CD14-positive monocyte (primary cell): ENCODE results near the gene NUP93. TPM values are rescaled to one million over a fixed set of nuclear protein-coding genes. Genes with fewer than 3 reads are reported as not detected.

Experiments
- DNase-seq, 3 donors: peaks; one replicate each; pipeline ENCODE4 v3.0.0-alpha.2; 2011 to 2022
- H2AFZ ChIP-seq: 2 replicates; pipeline ENCODE4 v1.6.0; 2012; ENCODE audit warnings: mild to moderate bottlenecking, low read depth, low read length, inconsistent platforms; ENCODE audit not compliant: insufficient read depth, poor library complexity, severe bottlenecking
- H3K27ac ChIP-seq, 2 donors: 1 replicate in 1 of 2; 2 replicates in 1 of 2; pipeline ENCODE4 v1.5.1; 2012 to 2013; ENCODE audit warnings: low read length in 2 of 2, control low read depth in 1 of 2, inconsistent platforms in 1 of 2, low read depth in 1 of 2, mild to moderate bottlenecking in 1 of 2
- H3K27me3 ChIP-seq, 2 donors: one replicate each; pipeline versions ENCODE4 v1.6.0 to v1.6.1; 2011 to 2013; ENCODE audit warnings: low read length in 2 of 2; ENCODE audit not compliant: control insufficient read depth in 2 of 2, insufficient read depth in 2 of 2
- H3K36me3 ChIP-seq, 2 donors: replicated peaks in 1 of 2; 1 replicate in 1 of 2; 2 replicates in 1 of 2; pipeline versions ENCODE4 v1.5.1 to v1.6.1; 2012 to 2013; ENCODE audit warnings: low read length in 2 of 2, control low read depth in 1 of 2, inconsistent platforms in 1 of 2, mild to moderate bottlenecking in 1 of 2; ENCODE audit not compliant: insufficient read depth in 2 of 2, control insufficient read depth in 1 of 2
- H3K4me1 ChIP-seq, 2 donors: 1 replicate in 1 of 2; 2 replicates in 1 of 2; pipeline versions ENCODE4 v1.5.1 to v1.6.1; 2012 to 2013; ENCODE audit warnings: low read length in 2 of 2, control low read depth in 1 of 2, inconsistent platforms in 1 of 2, mild to moderate bottlenecking in 1 of 2, moderate library complexity in 1 of 2; ENCODE audit not compliant: insufficient read depth in 2 of 2, control insufficient read depth in 1 of 2
- H3K4me2 ChIP-seq: replicated peaks from 2 replicates; pipeline ENCODE3; 2012; ENCODE audit warnings: low read length, moderate library complexity, mild to moderate bottlenecking; ENCODE audit not compliant: poor library complexity, severe bottlenecking; ENCODE audit errors: extremely low read depth
- H3K4me3 ChIP-seq, 3 experiments: fragments of 200-600 bp in 1 of 3; sonication (generic) in 1 of 3; replicated peaks in 1 of 3; 1 replicate in 2 of 3; 2 replicates in 1 of 3; pipeline ENCODE4 v1.5.1; 2011 to 2013; ENCODE audit warnings: low read length in 3 of 3, mild to moderate bottlenecking in 3 of 3, control low read depth in 2 of 3, low read depth in 2 of 3, inconsistent platforms in 1 of 3, moderate library complexity in 1 of 3
- H3K79me2 ChIP-seq: 2 replicates; pipeline ENCODE4 v1.6.0; 2012; ENCODE audit warnings: mild to moderate bottlenecking, control low read depth, inconsistent platforms, low read length, moderate library complexity; ENCODE audit not compliant: insufficient read depth
- H3K9ac ChIP-seq: 2 replicates; pipeline ENCODE4 v1.6.0; 2017; ENCODE audit warnings: low read length, mild to moderate bottlenecking; ENCODE audit not compliant: insufficient read depth, poor library complexity, severe bottlenecking
- H3K9me3 ChIP-seq, 2 donors: replicated peaks in 1 of 2; 1 replicate in 1 of 2; 2 replicates in 1 of 2; pipeline versions ENCODE4 v1.5.1 to v1.6.1; 2012 to 2013; ENCODE audit warnings: low read length in 2 of 2, control low read depth in 1 of 2; ENCODE audit not compliant: control insufficient read depth in 1 of 2, insufficient read depth in 1 of 2
- H4K20me1 ChIP-seq: 2 replicates; pipeline ENCODE4 v1.6.0; 2012; ENCODE audit warnings: mild to moderate bottlenecking, low read length, control low read depth, moderate library complexity; ENCODE audit not compliant: insufficient read depth
- H3K27ac Mint-ChIP-seq, 7 donors: one replicate each; pipeline ENCODE4 v1.8.0; 2020; ENCODE audit warnings: mild to moderate bottlenecking in 7 of 7, mixed read lengths in 7 of 7, moderate library complexity in 6 of 7, inconsistent platforms in 2 of 7
- H3K27me3 Mint-ChIP-seq, 3 donors: one replicate each; pipeline ENCODE4 v1.8.0; 2021 to 2022; ENCODE audit warnings: low read depth in 3 of 3, mild to moderate bottlenecking in 3 of 3, mixed read lengths in 3 of 3, moderate library complexity in 3 of 3, inconsistent platforms in 1 of 3
- H3K36me3 Mint-ChIP-seq, 2 donors: one replicate each; pipeline ENCODE4 v1.8.0; 2020; ENCODE audit warnings: mixed read lengths in 2 of 2, inconsistent platforms in 1 of 2, mild to moderate bottlenecking in 1 of 2
- H3K4me1 Mint-ChIP-seq: one replicate; pipeline ENCODE4 v1.8.0; 2020; ENCODE audit warnings: mild to moderate bottlenecking, mixed read lengths
- H3K4me3 Mint-ChIP-seq, 2 donors: one replicate each; pipeline ENCODE4 v1.8.0; 2020; ENCODE audit warnings: mild to moderate bottlenecking in 2 of 2, mixed read lengths in 2 of 2, moderate library complexity in 1 of 2
- H3K9me3 Mint-ChIP-seq, 7 donors: one replicate each; pipeline ENCODE4 v1.8.0; 2020 to 2022; ENCODE audit warnings: mixed read lengths in 7 of 7, mild to moderate bottlenecking in 6 of 7, moderate library complexity in 6 of 7, inconsistent platforms in 2 of 7
- WGBS: methylation state at CpG from one replicate; pipeline ENCODE4 v1.1.5; 2013; ENCODE audit warnings: missing lambda C conversion rate; ENCODE audit not compliant: insufficient coverage; 5-methylcytosine and 5-hydroxymethylcytosine counted together
- intact Hi-C, 2 donors: fragments of 100-400 bp; cut with micrococcal nuclease; formaldehyde crosslinking; loops; one replicate each; pipeline versions ENCODE4 v1.15.0 to v1.15.1; 2023
- polyA plus RNA-seq, 3 donors: library from polyadenylated mRNA; depleted of rRNA in 1 of 3; unstranded in 2 of 3; stranded (reverse) in 1 of 3; fragments of 300-500 nt in 2 of 3; fragments of >200 nt in 1 of 3; fragmentation: Illumina TruSeq in 2 of 3; gene quantifications; 1 replicate in 2 of 3; 2 replicates in 1 of 3; pipeline ENCODE4 v1.2.3, GENCODE V29; 2012 to 2021
- TF ChIP-seq, protein P1 (sequence below): fragments of 200-600 bp; IDR thresholded peaks from one replicate; pipeline ENCODE4 v1.8.0; 2022; ENCODE audit warnings: antibody characterized with exemption, mild to moderate bottlenecking

NUP93 gene
- polyA plus RNA-seq, 3 donors = 46.6 to 77.7 (median 59.4) TPM

DNA sequence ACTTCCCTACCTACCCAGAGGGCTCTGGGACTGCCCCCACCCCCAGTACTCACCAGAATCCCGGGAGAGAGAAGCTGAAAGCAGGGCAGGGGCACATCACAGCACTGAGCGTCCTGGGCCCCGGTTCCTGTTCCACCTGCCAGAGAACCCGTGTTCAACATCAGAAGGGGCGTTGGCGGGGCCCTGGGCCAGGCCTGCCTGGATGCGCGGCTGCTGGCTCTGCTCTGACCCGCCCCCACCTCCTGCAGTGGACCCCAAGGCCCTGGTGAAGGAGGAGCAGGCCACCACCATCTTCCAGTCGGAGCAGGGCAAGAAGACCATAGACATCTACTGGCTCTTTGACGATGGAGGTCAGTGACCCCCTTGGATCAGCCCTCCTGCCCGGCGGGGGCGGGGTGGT is 162.8 kb downstream of the NUP93 start:
- no peak overlapping the region for H3K27ac ChIP-seq
- H3K36me3 Mint-ChIP-seq = no peaks in the 10 kb centered on the region
- H3K79me2 ChIP-seq = no peaks in the 10 kb centered on the region
- H4K20me1 ChIP-seq = no peaks in the 10 kb centered on the region
- H3K9me3 Mint-ChIP-seq = no peaks in the 10 kb centered on the region
- peaks cover 9% of the 10 kb centered on the region for H3K4me1 Mint-ChIP-seq
- WGBS = 98% methylated on average over 14 of the region's 14 CpGs
- no peak overlapping the region for H3K9ac ChIP-seq
- TF ChIP-seq, protein P1, sequence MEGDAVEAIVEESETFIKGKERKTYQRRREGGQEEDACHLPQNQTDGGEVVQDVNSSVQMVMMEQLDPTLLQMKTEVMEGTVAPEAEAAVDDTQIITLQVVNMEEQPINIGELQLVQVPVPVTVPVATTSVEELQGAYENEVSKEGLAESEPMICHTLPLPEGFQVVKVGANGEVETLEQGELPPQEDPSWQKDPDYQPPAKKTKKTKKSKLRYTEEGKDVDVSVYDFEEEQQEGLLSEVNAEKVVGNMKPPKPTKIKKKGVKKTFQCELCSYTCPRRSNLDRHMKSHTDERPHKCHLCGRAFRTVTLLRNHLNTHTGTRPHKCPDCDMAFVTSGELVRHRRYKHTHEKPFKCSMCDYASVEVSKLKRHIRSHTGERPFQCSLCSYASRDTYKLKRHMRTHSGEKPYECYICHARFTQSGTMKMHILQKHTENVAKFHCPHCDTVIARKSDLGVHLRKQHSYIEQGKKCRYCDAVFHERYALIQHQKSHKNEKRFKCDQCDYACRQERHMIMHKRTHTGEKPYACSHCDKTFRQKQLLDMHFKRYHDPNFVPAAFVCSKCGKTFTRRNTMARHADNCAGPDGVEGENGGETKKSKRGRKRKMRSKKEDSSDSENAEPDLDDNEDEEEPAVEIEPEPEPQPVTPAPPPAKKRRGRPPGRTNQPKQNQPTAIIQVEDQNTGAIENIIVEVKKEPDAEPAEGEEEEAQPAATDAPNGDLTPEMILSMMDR = no peak
- intact Hi-C loops = no loop called here
- H3K4me2 ChIP-seq = no peak overlapping the region
- peaks cover 7 to 10% of the 10 kb centered on the region in 2 donors for H3K4me1 ChIP-seq
- no peak overlapping the region for H2AFZ ChIP-seq
- H3K9me3 ChIP-seq = no peaks in the 10 kb centered on the region
- H3K36me3 ChIP-seq = no peaks in the 10 kb centered on the region
- H3K4me3 ChIP-seq = no peak overlapping the region
- no peak overlapping the region for H3K27ac Mint-ChIP-seq
- no peak overlapping the region for H3K4me3 Mint-ChIP-seq
- H3K27me3 Mint-ChIP-seq = peaks cover 16 to 17% (median 16%) of the 10 kb centered on the region in 3 donors
- DNase-seq = no peak
- no peaks in the 10 kb centered on the region for H3K27me3 ChIP-seq

DNA sequence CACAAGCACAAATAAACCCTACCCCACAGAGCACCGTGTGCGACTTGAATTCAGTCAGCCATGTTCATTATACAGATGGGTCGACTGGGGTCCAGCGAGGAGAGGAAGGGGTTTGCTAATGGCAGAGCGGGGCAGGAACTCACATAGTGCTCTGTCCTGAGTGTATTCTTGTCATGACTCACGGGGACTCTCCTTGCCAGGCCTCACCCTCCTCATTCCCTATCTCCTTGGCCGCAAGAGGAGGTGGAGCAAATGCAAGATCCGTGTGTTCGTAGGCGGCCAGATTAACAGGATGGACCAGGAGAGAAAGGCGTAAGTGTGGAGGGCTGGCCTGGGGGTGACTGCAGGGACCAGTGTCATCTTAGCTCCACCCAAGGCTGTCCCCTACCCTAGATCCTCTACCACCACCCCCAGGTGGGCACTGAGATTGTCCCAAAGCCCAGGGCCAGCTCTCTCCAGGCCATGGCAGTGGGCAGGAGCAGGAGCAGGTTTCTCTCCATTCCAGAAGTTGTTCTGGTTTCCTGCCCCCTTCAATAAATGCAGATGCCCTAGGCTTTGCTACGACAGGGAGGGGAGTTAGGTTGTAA is 164.5 kb downstream of the NUP93 start:
- intact Hi-C loops = no loop called here
- H3K4me3 ChIP-seq = no peak overlapping the region
- H3K36me3 Mint-ChIP-seq = no peaks in the 10 kb centered on the region
- 100% methylated on average over 2 of the region's 12 CpGs for WGBS
- no peak overlapping the region for H2AFZ ChIP-seq
- no peaks in the 10 kb centered on the region for H3K9me3 Mint-ChIP-seq
- no peak overlapping the region for H3K9ac ChIP-seq
- H3K27ac ChIP-seq = no peak overlapping the region
- TF ChIP-seq, protein P1 = no peak
- H3K4me1 Mint-ChIP-seq = peaks cover 7% of the 10 kb centered on the region
- no peaks in the 10 kb centered on the region for H3K36me3 ChIP-seq
- no peak overlapping the region for H3K4me3 Mint-ChIP-seq
- H3K27me3 ChIP-seq = no peaks in the 10 kb centered on the region
- H3K79me2 ChIP-seq = no peaks in the 10 kb centered on the region
- H4K20me1 ChIP-seq = no peaks in the 10 kb centered on the region
- H3K4me1 ChIP-seq = peaks cover under 1 to 4% of the 10 kb centered on the region in 2 donors
- H3K27ac Mint-ChIP-seq = no peak overlapping the region
- H3K9me3 ChIP-seq = no peaks in the 10 kb centered on the region
- no peak for DNase-seq
- peaks cover 18 to 22% (median 22%) of the 10 kb centered on the region in 3 donors for H3K27me3 Mint-ChIP-seq
- no peak overlapping the region for H3K4me2 ChIP-seq
